GM18867 (cell line): ENCODE data around the gene ADI1.
"Not testable (repeated sequence)": the region's sequence is repeated elsewhere in the genome, so short reads cannot be mapped to it uniquely, and the experiment has no call there.

Source experiments
- ATAC-seq: cut with Tn5 transposase; IDR thresholded peaks from one replicate; pipeline ENCODE4 v1.9.1; 2021; ENCODE audit warnings: mild to moderate bottlenecking, moderate library complexity; ENCODE audit not compliant: unreplicated experiment

ADI1 gene

GRCh38 chr2:3450385-3451010, 68.8 kb downstream of the ADI1 start:
- no peak for ATAC-seq

DNA sequence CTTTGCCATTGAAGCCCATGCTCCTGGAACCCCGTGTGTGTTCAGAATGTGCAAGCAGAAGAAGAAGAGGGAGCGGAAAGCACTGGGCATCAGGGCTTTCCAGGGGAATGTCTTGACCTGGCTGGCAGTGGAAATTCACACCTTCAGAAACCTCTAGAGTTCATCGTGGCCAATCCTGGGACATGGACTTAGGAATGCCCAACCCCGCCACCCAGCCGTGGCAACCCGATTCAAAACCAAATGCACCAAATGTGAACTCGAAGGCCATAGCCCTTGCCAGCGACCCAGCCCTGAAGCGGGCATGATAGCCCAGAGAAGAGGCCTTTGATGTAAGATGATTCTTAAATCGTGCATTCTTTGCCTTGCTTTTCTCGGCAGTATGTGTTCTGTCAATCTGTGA, 69.4 kb downstream of the ADI1 start:
- no peak for ATAC-seq

DNA sequence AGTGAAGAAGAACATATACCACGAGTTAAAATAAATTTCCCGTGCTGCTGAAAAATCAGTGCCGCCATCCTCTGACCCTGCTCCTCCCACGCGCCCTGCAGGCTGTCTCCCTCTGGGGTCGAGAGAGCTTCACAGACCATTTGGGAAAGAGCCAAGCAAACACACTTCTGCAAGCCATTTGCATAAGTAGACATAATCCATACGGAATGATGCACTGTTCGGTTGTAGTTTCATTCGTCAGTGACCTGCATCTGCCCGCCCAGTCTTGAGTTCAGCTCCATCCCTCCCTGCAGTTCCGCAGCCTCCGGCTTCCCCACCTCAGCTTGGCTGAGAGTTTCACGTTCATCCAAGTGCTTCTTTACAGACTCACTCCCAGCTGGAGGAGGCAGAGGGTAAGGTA, 70.2 kb downstream of the ADI1 start:
- ATAC-seq, result no peak

- not testable (repeated sequence) for ATAC-seq
These were observed 70.9 kb downstream of the ADI1 start for GRCh38 chr2:3448441-3448911.

- no peak for ATAC-seq
These were observed 71.5 kb downstream of the ADI1 start for GRCh38 chr2:3447789-3448317.
